ENCODE data around the gene NEURL3. TPM values are rescaled to one million over a fixed set of nuclear protein-coding genes. Genes with fewer than 3 reads are reported as not detected.

Gene NEURL3
- total RNA-seq, 1 donor from 2014 or later = not detected

DNA sequence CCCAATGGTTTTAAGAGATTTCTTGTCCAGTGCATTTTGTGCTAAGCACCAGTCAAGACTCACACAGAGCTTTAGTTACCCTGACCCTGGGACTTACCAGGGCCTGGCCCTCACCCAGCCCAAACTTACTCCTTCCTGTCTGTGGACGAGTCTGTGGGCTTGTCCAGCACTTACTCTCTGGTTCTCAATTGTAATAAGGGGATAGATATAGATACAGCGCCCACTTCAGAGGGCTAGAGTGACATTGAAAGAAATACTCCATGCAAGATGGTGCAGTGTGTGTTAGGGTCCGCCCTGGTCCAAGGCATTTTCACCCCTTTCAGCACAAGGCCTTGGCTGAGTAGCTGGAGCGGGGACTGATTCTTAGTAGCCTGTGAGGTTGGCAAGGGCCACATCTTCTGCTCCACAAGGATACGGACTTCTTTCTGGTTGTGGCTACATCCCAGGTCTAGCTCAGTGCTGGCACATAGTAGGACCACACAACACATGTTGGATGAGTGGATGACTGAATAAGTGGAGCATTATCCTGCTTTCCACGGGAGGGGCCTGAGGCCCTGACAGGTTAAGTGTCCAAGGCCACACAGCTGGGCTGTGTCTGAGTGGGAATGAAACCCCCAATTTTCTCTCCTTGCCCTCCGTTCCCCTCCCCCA, 27.6 kb upstream of the NEURL3 start:
- H3K4me1 Mint-ChIP-seq = peaks cover 27% of the 10 kb centered on the region
- H3K9ac ChIP-seq = no peak overlapping the region
- peaks cover 6% of the 10 kb centered on the region for H3K27me3 Mint-ChIP-seq (ENCODE audit: insufficient read depth, low read depth)

DNA sequence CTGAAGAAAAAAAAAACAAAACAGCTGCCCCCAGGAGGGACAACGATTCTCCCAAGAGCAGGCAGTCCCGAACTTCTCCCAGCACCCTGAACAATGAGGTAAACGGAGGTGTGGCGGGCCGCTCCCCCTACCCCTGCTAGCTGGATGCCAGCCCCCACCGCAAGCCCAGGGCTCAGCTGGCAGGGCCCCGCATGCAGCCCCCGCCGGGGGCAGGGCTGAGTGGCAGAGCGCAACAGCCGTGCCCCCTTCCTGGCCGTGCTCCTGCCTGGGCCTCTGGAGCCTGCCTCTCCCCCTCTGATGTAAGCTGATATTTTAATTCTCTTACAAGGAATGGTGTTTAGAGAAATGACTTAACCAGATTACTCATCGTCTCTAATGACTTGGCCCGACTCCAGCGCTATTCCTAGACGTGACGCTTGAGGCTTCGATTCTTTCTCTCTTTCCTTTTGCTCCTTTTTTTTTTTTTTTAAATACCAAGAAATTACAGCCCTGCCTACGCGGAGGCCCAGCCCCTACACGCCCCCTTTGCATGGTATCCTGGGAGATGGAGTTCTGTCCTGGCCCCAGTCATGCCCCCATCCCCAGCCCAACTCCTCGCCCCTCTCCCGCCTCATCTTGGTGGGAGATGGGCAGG, 26.8 kb upstream of the NEURL3 start:
- Mint-ChIP-seq H3K27me3 (ENCODE audit: insufficient read depth, low read depth) (peaks cover 7% of the 10 kb centered on the region), H3K9me3 (no peaks in the 10 kb centered on the region), H3K4me3 (peak overlapping the region; percentile 82), H3K36me3 (no peaks in the 10 kb centered on the region), H3K4me1 (peaks cover 29% of the 10 kb centered on the region), H3K27ac (no peak overlapping the region)
- Histone ChIP-seq H2AFZ (replicated peaks) (peak overlapping the region; percentile 63), H3K36me3 (no peaks in the 10 kb centered on the region), H3K4me1 (peaks cover 7% of the 10 kb centered on the region), H3K9ac (no peak overlapping the region), H3K79me2 (ENCODE audit: low read depth) (no peaks in the 10 kb centered on the region), H4K20me1 (ENCODE audit: low read depth) (no peaks in the 10 kb centered on the region), H3K9me3 (ENCODE audit: low read depth) (no peaks in the 10 kb centered on the region), H3K4me3 (peak overlapping the region; percentile 38), H3K27me3 (peaks cover 52% of the 10 kb centered on the region), H3K27ac (no peak overlapping the region), H3F3A (ENCODE audit: low read depth) (no peaks in the 10 kb centered on the region), H3K4me2 (peak overlapping the region; percentile 70)
- TF ChIP-seq EZH2phosphoT487 (IDR thresholded peaks at IDR 0.05) = no peak
- TF ChIP-seq EZH2 (IDR thresholded peaks at IDR 0.05) = no peak
- TF ChIP-seq, protein P1, sequence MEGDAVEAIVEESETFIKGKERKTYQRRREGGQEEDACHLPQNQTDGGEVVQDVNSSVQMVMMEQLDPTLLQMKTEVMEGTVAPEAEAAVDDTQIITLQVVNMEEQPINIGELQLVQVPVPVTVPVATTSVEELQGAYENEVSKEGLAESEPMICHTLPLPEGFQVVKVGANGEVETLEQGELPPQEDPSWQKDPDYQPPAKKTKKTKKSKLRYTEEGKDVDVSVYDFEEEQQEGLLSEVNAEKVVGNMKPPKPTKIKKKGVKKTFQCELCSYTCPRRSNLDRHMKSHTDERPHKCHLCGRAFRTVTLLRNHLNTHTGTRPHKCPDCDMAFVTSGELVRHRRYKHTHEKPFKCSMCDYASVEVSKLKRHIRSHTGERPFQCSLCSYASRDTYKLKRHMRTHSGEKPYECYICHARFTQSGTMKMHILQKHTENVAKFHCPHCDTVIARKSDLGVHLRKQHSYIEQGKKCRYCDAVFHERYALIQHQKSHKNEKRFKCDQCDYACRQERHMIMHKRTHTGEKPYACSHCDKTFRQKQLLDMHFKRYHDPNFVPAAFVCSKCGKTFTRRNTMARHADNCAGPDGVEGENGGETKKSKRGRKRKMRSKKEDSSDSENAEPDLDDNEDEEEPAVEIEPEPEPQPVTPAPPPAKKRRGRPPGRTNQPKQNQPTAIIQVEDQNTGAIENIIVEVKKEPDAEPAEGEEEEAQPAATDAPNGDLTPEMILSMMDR (IDR thresholded peaks at IDR 0.05) = no peak
- DNase-seq (ENCODE audit: low spot score) = peak; percentile 75

More for the DNA sequence above, 27.6 kb upstream of the NEURL3 start:
- Histone ChIP-seq H3K27me3 (peaks cover 52% of the 10 kb centered on the region), H3K4me1 (peaks cover 7% of the 10 kb centered on the region), H4K20me1 (ENCODE audit: low read depth) (peaks cover 1% of the 10 kb centered on the region), H3K27ac (no peak overlapping the region), H2AFZ (replicated peaks) (no peak overlapping the region), H3K4me2 (no peak overlapping the region), H3F3A (ENCODE audit: low read depth) (peaks cover 6% of the 10 kb centered on the region), H3K4me3 (no peak overlapping the region), H3K36me3 (no peaks in the 10 kb centered on the region), H3K9me3 (ENCODE audit: low read depth) (no peaks in the 10 kb centered on the region), H3K79me2 (ENCODE audit: low read depth) (no peaks in the 10 kb centered on the region)
- Mint-ChIP-seq H3K4me3 (no peak overlapping the region), H3K27ac (peak overlapping the region; percentile 17), H3K9me3 (no peaks in the 10 kb centered on the region), H3K36me3 (no peaks in the 10 kb centered on the region)
- no peak for TF ChIP-seq EZH2 (IDR thresholded peaks at IDR 0.05)
- TF ChIP-seq, protein P1 (IDR thresholded peaks at IDR 0.05) = no peak
- TF ChIP-seq EZH2phosphoT487 (IDR thresholded peaks at IDR 0.05) = no peak
- no peak for DNase-seq (ENCODE audit: low spot score)

DNA sequence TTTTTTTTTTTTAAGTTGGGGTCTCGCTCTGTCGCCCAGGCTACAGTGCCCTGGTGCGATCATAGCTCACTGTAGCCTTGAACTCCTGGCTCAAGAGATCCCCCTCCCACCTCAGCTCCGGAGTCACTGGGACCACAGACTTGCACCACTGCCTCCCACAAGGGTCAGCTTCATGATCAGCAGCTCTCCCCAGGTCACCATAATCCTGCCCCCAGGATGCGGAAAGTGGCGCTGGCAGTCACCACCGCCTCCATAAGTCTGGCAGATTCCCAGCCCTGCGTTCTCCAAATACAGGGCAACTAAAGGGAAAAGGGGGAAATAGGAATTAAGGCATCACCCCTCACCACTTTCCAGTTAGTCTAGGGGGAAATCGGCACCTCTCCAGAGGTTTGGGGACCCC, 26.2 kb upstream of the NEURL3 start:
- no peak overlapping the region for H3K9ac ChIP-seq
- H3K4me1 ChIP-seq = peaks cover 9% of the 10 kb centered on the region
- H2AFZ ChIP-seq (replicated peaks) = no peak overlapping the region
- Mint-ChIP-seq H3K4me1 (peaks cover 34% of the 10 kb centered on the region), H3K27ac (peak overlapping the region; percentile 88), H3K36me3 (no peaks in the 10 kb centered on the region), H3K9me3 (no peaks in the 10 kb centered on the region), H3K4me3 (peak overlapping the region; percentile 18), H3K27me3 (ENCODE audit: insufficient read depth, low read depth) (peaks cover 10% of the 10 kb centered on the region)
- H3K79me2 ChIP-seq (ENCODE audit: low read depth) = no peaks in the 10 kb centered on the region
- peak overlapping the region; percentile 38 for H3K4me3 ChIP-seq
- H3K36me3 ChIP-seq = no peaks in the 10 kb centered on the region
- H3F3A ChIP-seq (ENCODE audit: low read depth) = no peaks in the 10 kb centered on the region
- no peak for DNase-seq (ENCODE audit: low spot score)
- no peak overlapping the region for H3K27ac ChIP-seq
- TF ChIP-seq EZH2phosphoT487 (IDR thresholded peaks at IDR 0.05) (no peak), EZH2 (IDR thresholded peaks at IDR 0.05) (no peak)
- TF ChIP-seq, protein P1 (IDR thresholded peaks at IDR 0.05) = no peak
- H3K4me2 ChIP-seq = peak overlapping the region; percentile 70
- no peaks in the 10 kb centered on the region for H4K20me1 ChIP-seq (ENCODE audit: low read depth)
- H3K9me3 ChIP-seq (ENCODE audit: low read depth) = no peaks in the 10 kb centered on the region
- peaks cover 53% of the 10 kb centered on the region for H3K27me3 ChIP-seq
